GM21526 (cell line): ENCODE measurements around the gene KRTAP5-2.

Experiments
- ATAC-seq: cut with Tn5 transposase; IDR thresholded peaks from one replicate; pipeline ENCODE4 v1.9.1; 2021; ENCODE audit warnings: moderate library complexity; ENCODE audit not compliant: unreplicated experiment, low FRiP score

The KRTAP5-2 gene

DNA sequence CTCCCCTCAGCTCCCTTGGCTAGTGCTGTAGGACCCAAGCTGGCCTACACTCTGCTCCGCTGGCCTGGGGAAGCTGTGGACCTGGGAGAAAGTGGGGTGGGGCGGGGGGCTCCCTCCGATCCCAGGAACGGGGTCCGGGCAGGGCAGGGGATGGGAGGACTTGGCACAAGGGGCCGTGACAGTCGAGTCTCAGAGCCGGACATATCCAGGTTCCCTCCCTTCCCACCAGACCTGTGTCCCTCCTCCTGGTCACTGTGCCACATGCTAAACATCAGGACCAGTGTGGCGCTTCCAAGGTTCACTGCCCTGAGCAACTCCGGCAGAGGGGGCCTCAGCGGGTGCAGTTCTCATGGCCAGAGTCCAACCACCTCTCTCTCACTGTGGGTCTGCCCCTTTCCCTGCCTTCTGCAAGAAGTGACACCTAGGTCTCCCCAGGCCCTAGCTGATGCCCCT, 28.1 kb downstream of the KRTAP5-2 start:
- no peak for ATAC-seq

GRCh38 chr11:1569251-1569780, 28.8 kb downstream of the KRTAP5-2 start:
- ATAC-seq, result no peak

DNA sequence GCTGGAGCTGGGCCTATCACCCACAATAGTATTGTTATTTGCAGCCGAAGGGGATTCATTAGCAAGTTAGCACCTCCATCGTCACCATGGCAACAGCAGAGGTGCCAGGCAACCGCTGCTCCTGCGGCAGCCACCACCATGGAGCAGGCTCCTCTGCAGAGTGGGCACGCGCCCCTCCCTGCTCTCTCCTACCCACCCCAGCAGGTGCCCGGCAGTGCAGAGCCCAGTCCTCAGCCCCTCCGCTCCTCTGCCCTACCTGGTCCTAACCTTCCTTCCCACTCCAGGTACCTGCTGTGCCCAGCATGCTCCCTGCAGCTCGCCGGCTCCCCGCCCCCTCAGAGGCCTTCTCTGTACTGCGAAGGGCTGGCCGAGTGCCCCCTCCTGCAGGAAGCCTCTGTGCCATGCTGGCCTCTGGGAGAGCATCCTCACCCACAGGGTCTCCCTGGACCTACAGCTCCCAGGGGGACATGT, 29.6 kb downstream of the KRTAP5-2 start:
- no peak for ATAC-seq

- no peak for ATAC-seq
Observed at GRCh38 chr11:1567721-1568100, 30.4 kb downstream of the KRTAP5-2 start.

- ATAC-seq, result no peak
Observed at GRCh38 chr11:1567052-1567720, 30.9 kb downstream of the KRTAP5-2 start.

DNA sequence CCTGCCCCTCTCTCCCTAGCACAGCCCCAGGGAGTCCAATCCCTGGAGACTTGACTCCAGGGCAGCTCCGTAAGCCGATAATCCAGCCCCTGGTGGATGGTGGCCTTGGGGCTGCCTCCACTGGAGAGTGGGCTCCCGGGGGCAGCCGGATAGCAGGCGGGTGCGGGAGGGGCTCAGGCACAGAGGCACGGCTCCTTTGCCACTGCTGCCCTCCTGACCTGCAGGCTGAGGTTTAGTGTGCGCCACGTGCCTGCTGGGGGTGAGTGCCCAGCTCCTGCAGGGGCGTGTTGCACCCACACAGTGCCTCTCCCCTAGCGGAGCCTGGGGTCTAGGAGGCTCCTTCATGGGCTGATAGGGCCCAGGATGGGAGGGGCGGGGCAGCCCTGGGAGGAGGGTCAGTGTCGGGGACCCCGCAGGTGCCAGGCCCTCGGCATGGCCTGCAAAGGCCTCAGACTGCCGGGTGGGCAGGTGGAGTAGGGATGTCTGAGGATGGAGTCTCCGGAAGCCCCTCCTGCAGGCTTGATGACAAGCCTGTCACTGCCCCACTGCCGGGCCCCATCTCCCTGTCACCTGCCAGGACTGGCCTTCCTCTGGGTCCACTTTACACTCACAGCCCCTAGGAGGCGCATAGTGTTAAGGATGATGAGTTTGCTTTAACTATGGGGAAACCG, 31.6 kb downstream of the KRTAP5-2 start:
- no peak for ATAC-seq

GRCh38 chr11:1565904-1566247, 32.2 kb downstream of the KRTAP5-2 start:
- no peak for ATAC-seq

- no peak for ATAC-seq
Observed at GRCh38 chr11:1565173-1565903, 32.8 kb downstream of the KRTAP5-2 start.

GRCh38 chr11:1564535-1565172, 33.4 kb downstream of the KRTAP5-2 start:
- no peak for ATAC-seq

- no peak for ATAC-seq
Observed at GRCh38 chr11:1563697-1564534, 34.2 kb downstream of the KRTAP5-2 start.

- ATAC-seq, result no peak
Observed at GRCh38 chr11:1563149-1563638, 34.9 kb downstream of the KRTAP5-2 start.

DNA sequence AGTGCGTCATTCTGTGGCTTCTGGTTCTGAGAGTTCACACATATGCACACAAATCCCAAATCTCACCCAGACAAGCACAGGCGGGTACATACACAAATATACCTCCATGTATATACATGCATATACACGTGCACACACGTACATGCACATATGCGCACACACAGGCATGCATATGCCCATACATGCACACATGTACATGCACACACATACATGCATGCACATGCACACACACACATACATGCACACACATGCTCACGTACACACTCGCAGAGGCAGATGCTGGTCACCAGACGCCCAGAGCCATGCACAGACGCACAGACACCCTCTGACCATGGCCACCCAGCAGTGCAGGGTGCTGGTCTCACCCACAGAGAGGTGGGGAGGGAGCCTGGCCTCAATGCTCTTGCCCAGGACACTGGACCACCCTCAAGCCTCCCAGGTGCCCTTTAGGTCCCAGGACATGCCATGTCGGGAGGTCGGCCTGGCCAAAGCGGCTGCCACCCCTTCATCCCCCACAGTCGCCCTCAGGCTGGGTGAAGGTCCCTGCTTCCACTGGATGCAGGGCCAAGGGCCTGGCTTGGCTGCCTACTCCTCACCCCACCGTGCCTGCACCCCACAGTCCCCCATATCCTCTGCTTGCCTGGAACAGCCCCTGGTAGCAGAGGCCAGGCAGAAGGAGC, 35.5 kb downstream of the KRTAP5-2 start:
- no peak for ATAC-seq

DNA sequence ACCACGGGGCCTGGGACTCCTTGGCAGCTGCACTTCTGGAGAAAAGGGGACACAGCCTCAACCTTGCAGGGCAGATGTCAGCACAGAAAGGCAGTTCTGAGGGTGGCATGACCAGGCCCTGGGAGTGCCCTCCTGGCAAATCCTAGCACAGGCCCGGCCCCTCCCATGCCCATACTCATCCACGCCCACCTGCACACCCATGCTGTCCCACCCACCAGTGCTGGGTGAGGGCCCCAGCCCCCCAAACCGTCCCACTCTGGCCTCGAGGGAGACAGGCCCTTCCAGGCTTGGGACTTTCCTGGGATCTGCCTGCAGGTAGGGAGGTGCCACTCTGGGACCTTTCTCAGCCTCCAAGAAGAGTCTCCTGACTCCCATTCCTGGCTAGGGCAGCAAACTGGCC, 36.1 kb downstream of the KRTAP5-2 start:
- no peak for ATAC-seq

DNA sequence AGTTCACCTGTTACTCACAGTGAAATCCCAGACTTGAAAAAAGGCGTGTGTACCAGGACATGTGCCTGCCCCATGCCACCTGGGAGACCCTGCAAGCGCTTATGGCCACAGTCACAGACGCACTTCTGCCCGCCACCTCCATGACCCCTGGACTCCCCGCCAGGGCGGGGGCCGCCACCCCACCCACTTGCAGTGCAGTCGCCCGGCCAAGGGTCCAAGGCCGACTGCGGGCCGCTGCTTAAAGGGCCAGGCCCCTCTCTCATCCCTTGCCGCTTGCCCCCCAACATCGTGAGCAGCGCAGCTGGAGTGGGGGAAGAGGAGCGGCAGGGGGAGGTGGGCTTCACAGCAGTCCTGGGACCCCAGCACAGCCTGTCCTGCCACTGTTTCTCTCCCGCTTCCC, 36.8 kb downstream of the KRTAP5-2 start:
- ATAC-seq, result no peak

GRCh38 chr11:1560649-1561251, 37.3 kb downstream of the KRTAP5-2 start:
- no peak for ATAC-seq

- ATAC-seq, result no peak
Observed at GRCh38 chr11:1560002-1560648, 38.0 kb downstream of the KRTAP5-2 start.

DNA sequence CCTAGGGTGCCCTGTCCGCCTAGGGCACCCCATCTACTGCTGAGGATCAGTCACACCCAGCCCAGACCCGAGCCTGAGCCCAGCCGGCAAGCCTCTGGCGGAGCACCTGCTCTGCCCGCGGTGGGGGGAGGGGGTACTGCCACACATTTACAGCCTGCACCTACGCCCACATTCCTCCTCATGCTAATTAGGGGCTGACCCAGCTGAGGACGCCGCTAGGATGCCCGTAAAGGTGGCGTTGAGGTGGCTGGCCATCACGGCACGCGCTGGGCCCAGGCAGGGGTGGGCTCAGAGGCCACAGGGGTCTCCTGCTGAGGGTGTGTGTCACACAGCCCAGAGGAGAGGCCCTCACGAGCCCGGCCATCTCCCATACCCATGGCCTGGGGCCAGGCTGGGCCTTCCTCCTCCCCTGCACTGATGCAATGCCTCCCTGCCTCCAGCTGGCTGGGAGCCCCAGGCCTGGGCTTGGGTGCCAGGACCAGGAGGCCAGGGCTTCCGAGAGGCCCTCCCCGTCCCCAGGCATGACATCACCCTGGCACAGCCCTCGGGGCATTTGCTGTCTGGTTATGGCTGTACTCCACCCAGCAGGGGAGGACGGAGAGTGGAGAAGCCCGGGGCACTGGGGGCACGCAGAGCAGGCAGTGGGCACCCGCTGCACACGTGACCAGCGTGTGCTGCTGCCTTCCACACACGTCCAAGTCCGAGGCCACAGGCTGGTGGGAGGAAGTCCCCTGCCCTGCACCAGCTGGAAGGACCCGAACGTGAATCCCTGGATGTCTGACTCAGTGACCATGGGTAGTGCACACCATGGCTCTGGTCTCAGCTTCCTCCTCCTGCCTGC, 38.8 kb downstream of the KRTAP5-2 start:
- ATAC-seq, result no peak

GRCh38 chr11:1558775-1559110, 39.4 kb downstream of the KRTAP5-2 start:
- ATAC-seq, result no peak
